K562 treated with DMSO at 1 percent for 4 hours (cell line): ENCODE results near the gene PVALEF. TPM values are rescaled to one million over a fixed set of nuclear protein-coding genes. Genes with fewer than 3 reads are reported as not detected.

Experiments
- total RNA-seq: library from RNA; unstranded; fragments of 300-600 nt; gene quantifications from 2 replicates; pipeline ENCODE4 v1.2.3, GENCODE V29; 2022; ENCODE audit not compliant: insufficient read depth

Gene PVALEF
- not detected in 2 replicates for total RNA-seq

DNA sequence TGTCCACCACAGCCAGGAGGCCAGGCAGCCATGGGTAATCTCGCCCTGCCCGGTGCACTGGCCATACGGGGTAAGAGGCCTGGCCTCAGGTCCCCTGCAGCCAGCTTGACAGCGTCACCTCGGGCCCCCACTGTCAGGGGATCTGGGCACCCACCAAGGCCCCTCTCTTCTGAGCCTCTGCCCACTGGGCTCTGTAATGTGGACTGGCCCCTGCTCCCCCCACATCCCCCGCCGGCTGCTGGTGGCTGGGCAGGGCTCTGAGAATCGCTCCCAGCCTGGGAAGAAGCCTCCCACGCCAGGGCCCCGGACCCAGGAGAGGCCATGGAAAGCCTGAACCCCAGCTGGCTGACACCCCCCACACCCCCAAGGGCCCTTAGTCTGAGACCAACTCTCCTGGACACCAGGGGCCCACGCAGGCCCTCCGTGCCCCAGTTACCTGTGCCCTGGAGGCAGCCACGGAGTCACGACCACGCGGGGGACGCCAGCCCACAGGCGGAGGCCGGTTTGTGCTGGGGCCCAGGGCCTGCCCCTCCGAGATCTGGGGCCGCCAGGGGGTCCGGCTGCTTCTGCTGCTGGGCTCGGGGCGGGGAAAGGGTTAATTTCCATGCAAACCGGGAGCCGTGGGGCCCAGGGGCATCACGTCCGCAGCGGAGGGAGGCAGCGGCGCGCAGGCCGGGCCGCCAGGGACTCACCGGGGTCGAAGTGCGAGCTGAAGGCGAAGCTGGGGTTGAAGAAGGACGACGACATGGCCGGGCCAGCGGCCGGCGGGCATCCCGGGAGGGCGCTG lies at the start of gene PVALEF:
Gene PVALEF (plus strand): TSS at position 262 of the 787 bp plus-strand sequence. CDS start 15,720 bp downstream, outside the sequence.

DNA sequence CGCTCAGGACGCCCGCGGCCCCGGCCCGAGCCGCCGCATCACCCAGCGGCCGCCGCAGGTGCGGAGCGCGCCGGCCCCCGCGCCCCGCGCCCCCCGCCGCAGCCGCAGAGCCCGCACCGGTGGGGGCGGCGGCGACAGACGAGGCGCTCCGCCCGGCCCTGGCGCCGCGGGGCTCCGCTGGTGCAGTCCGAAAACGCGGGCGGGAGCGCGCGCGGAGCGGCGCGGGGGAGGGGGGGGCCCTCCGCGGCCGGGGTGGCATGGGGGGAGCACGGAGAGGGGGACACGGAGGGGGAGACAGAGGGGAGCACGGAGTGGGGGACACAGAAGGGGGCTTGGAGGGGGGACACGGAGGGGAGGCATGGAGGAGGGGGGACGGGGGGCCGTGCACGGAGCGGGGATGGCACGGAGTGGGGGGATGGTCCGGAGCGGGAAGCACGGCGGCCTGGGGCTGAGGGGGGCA lies 756 bp downstream of the PVALEF start, which contains the start of gene AATK:
Gene AATK (minus strand): TSS at position 189 of the 460 bp plus-strand sequence. CDS start 229 bp downstream, outside the sequence.

DNA sequence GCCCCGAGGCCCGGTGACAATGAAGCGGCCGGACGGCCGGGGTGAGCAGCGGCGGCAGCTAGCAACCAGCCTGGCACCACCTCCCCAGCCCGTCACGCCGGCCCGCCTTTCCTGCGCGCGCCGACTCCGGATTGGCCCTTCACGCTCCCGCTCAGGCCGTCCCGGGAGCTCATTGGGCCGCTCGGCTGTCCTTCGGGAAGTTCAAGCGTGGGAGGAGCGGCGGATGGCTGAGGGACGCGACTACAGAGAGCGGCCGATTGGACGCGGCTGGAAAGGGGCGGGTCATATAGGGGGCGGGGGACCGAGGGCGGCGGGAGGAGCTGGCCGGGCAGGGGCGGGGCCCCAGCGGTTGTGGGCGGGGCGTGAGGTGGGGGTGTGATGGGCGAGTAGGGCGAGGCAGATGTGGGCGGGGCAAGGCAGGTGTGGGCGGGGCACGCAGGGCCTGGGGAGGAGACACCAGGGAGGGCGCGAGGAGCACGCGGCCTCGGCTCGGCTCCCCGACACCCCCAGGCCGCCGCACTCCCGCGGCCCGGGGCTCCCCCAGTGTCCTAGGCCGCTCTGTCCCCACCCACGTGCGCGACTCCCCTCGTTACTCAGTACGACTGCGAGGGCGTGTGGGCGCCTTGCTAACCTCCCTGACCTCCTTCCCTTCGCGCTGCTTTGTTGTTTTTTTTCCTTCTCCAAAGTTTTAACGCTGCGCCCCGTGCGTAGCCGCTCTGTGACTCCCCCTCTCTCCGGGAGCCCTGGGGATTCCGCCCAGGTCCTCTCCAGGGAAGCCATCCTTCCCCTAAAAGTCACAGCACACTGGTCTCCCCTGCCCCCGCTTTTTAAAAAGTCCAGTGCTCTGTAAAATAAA lies 57.8 kb downstream of the PVALEF start, which contains the start of gene CEP131:
Gene CEP131 (minus strand): TSS at position 60 of the 856 bp plus-strand sequence. CDS start 2,909 bp downstream, outside the sequence.

Other genes with a start within 250 kb of the PVALEF start
- 9.9 and 11.3 TPM in 2 replicates for gene CHMP6, start 173.7 kb upstream of the PVALEF start, total RNA-seq
- gene BAIAP2, start 130.4 kb upstream of the PVALEF start, total RNA-seq, result 77.6 and 77.8 TPM in 2 replicates
- not detected in 2 replicates for gene AATK, start 714 bp downstream of the PVALEF start, total RNA-seq
- gene CEP131, start 57.5 kb downstream of the PVALEF start, total RNA-seq, result 23.3 and 27.7 TPM in 2 replicates
- 20.7 and 26.9 TPM in 2 replicates for gene TEPSIN, start 73.5 kb downstream of the PVALEF start, total RNA-seq
- 56.2 and 75.8 TPM in 2 replicates for gene NDUFAF8, start 73.8 kb downstream of the PVALEF start, total RNA-seq
- gene SLC38A10, start 129.8 kb downstream of the PVALEF start, total RNA-seq, result 70.6 and 79.3 TPM in 2 replicates
- gene BAHCC1, start 229.9 kb downstream of the PVALEF start, total RNA-seq, result 8.7 and 10.6 TPM in 2 replicates